Spinal cord (tissue), 10 donors: ENCODE data around the gene APBB1IP. TPM values are rescaled to one million over a fixed set of nuclear protein-coding genes. Genes with fewer than 3 reads are reported as not detected.
"Not testable (repeated sequence)": the region's sequence is repeated elsewhere in the genome, so short reads cannot be mapped to it uniquely, and the experiment has no call there.

ENCODE experiments used
- DNase-seq, 6 donors: peaks; one replicate each; pipeline versions ENCODE4 v3.0.0 to v3.0.0-alpha.2; 2013 to 2015; ENCODE audit warnings: low spot score in 6 of 6, low read depth in 4 of 6
- H3K27ac ChIP-seq: one replicate; pipeline ENCODE4 v1.5.1; 2013; ENCODE audit warnings: low read depth, low read length, control low read depth
- H3K27me3 ChIP-seq: one replicate; pipeline ENCODE4 v1.6.1; 2013; ENCODE audit warnings: low read length; ENCODE audit not compliant: control insufficient read depth, insufficient read depth
- H3K36me3 ChIP-seq: one replicate; pipeline ENCODE4 v1.6.1; 2013; ENCODE audit warnings: low read length; ENCODE audit not compliant: control insufficient read depth, insufficient read depth
- H3K4me1 ChIP-seq: one replicate; pipeline ENCODE4 v1.6.1; 2013; ENCODE audit warnings: low read length; ENCODE audit not compliant: control insufficient read depth, insufficient read depth
- H3K4me3 ChIP-seq: one replicate; pipeline ENCODE4 v1.5.1; 2013; ENCODE audit warnings: low read depth, low read length, control low read depth
- H3K9me3 ChIP-seq: one replicate; pipeline ENCODE4 v1.6.1; 2013; ENCODE audit warnings: low read length; ENCODE audit not compliant: control insufficient read depth, insufficient read depth
- WGBS: methylation state at CpG from one replicate; pipeline ENCODE4 v1.1.5; 2013; ENCODE audit warnings: missing lambda C conversion rate; ENCODE audit not compliant: insufficient coverage; 5-methylcytosine and 5-hydroxymethylcytosine counted together
- polyA plus RNA-seq, 2 donors: library from polyadenylated mRNA; unstranded; fragments of 120-200 nt; gene quantifications; one replicate each; pipeline ENCODE4 v1.2.1, GENCODE V29; 2013; ENCODE audit not compliant: insufficient read length in 2 of 2
- total RNA-seq, 2 donors: library from RNA; depleted of rRNA in 1 of 2; stranded (reverse); fragments of 120-200 nt in 1 of 2; fragments of >200 nt in 1 of 2; gene quantifications; one replicate each; pipeline versions ENCODE4 v1.2.3 to v1.2.4, GENCODE V29; 2013 to 2014
- donor health status: healthy.

Gene APBB1IP
- total and polyA plus RNA-seq, 4 donors = 3.7 to 20.4 (median 10.4) TPM

DNA sequence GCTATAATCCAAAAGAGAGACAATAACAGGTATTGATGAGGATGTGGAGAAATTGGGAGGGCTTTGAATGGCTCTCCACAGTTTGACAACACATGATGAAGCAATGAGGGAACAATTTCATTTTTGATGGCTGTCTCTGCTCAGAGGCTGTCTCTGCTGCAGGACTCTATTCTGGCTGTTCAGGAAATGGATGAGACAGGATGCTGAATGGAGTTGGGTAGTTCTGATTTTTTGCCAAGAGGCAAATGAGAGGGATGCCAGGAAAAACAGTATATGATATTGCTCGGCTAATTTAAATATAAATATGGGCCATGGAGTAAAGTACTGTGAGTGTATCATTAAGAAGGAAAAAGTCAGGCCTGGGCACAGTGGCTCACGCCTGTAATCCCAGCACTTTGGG lies 16.8 kb downstream of the APBB1IP start:
- Histone ChIP-seq H3K9me3 (no peaks in the 10 kb centered on the region), H3K4me1 (no peaks in the 10 kb centered on the region), H3K27ac (no peak overlapping the region), H3K4me3 (no peak overlapping the region), H3K27me3 (no peaks in the 10 kb centered on the region), H3K36me3 (no peaks in the 10 kb centered on the region)
- no peak for DNase-seq
- 100% methylated on average over 1 of the region's 2 CpGs for WGBS

DNA sequence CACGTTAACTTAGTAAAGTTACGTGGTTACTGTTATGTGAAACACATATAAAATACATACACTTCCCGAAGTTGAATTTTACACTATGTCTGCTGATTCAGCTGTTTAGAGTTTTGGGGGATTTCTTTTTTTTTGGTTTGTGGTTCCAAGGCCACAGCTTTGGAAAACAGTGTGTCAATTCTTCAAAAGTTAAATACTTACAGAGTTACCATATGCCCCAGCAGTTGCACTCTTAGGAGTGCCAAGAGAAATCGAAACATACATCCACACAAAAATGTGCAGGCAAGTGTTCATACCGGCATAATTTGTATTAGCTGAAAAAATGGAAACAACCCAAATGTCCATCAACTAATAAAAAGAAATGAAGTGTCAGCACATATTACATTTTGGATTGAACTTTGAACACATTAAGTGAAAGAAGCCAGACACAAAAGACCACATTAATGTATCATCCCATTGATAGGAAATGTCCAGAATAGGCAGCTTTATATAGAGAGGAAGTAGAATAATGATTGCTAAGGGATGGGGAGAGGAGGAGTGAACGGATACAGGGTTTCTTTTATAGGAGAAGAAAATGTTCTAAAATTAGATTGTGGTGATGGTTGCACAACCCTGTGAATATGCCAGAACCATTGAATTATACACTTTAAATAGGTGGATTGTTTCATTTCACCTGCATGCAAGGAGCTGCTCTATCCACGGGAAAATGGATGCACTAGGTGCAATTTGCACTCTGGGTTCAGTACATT lies 17.6 kb downstream of the APBB1IP start:
- Histone ChIP-seq H3K27ac (no peak overlapping the region), H3K27me3 (no peaks in the 10 kb centered on the region), H3K36me3 (no peaks in the 10 kb centered on the region), H3K9me3 (no peaks in the 10 kb centered on the region), H3K4me3 (no peak overlapping the region), H3K4me1 (no peaks in the 10 kb centered on the region)
- 90% methylated on average over 2 of the region's 7 CpGs for WGBS
- peak in 1 of 6 donors; percentile 1 for DNase-seq

DNA sequence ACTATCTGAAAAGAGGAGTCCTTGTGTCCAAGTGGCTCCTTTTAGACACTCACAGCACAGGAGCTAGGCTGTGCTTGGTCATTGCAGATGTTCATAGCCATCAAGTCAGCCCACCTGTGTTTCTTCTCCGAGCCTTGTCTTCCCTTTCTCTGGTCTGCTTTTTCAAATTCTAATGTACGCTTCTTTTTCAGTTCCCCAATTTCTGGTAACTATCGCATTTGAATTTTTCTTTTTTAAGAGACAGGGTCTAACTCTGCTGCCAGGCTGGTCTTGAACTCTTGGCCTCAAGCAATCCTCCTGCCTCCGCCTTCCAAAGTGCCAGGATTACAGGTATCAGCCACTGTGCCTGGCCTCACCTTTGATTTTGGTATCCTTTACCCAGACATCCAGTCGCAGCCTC lies 18.9 kb downstream of the APBB1IP start:
- no peaks in the 10 kb centered on the region for H3K4me1 ChIP-seq
- DNase-seq = no peak
- H3K27me3 ChIP-seq = no peaks in the 10 kb centered on the region
- H3K9me3 ChIP-seq = no peaks in the 10 kb centered on the region
- WGBS = 96% methylated on average over 5 of the region's 5 CpGs
- H3K36me3 ChIP-seq = no peaks in the 10 kb centered on the region
- no peak overlapping the region for H3K27ac ChIP-seq
- no peak overlapping the region for H3K4me3 ChIP-seq

DNA sequence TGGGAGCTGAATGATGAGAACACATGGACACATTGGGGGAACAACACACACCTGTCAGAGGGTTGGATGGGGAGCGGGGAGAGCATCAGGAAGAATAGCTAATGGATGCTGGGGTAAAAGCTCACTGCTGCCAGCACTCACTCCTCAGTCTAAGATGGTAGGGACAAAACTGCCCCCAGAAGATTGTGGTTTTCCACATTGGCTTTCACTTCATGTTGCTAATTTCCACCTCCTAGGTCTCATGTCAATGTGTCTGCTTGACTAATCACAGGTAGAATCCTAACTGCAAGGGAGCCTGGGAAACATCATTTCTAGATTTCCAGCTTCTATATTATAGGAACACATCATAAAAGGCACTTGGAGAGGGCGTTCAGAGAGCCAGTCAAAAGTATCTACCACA lies 22.6 kb downstream of the APBB1IP start:
- WGBS = 86% methylated on average over 1 of the region's 2 CpGs
- Histone ChIP-seq H3K27me3 (no peaks in the 10 kb centered on the region), H3K36me3 (no peaks in the 10 kb centered on the region), H3K27ac (no peak overlapping the region), H3K4me1 (no peaks in the 10 kb centered on the region), H3K9me3 (no peaks in the 10 kb centered on the region), H3K4me3 (no peak overlapping the region)
- no peak for DNase-seq

DNA sequence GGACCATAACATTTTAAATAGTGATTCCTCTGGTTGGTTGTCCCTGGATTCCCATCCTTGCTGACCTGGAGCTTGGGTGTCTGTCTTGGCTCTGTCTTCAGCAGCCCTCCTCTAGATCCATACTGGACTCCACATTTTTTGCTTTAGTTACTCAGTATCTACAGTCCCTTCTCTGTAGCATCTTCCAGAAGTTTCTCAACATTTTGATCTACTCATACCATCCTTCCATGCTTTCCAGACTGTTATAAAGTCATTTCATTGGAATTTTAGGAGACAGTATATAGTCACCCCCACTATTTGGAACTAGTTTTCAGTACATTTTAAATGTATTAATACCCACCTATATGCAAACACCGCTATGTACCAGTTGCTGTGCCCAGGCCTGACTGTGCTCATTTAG lies 25.8 kb downstream of the APBB1IP start:
- 100% methylated on average over 1 of the region's 1 CpG for WGBS

DNA sequence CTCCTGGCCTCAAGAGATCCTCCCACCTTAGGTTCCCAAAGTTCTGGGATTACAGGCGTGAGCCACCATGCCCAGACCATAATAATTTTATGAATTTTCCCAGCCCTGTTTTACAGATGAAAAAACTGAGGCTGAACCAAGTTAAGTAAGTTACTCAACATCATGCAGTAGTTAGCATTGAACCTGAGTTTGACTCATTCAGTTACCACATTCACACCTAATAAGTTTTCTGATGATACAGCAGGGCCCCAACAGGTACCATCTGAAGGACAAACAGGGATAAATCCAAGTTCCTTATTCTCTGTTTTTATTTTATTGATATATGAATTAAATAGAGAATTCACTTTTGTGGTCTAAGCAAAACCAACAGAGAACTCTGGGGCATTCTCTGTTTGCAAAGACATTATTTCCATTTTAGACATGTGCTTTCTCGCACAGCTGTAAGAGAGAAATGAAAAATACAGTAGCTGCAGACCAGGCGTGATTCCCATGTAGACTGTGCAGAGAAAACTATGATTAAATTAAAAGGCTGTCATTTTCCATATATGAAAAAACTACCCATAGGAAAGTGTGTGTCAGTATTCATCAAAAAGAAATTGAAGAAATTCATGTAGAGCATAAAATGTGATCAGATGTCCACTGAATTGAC lies 26.6 kb downstream of the APBB1IP start:
- H3K36me3 ChIP-seq = no peaks in the 10 kb centered on the region
- H3K4me3 ChIP-seq = no peak overlapping the region
- no peak overlapping the region for H3K27ac ChIP-seq
- no peaks in the 10 kb centered on the region for H3K27me3 ChIP-seq
- H3K4me1 ChIP-seq = no peaks in the 10 kb centered on the region
- DNase-seq = no peak
- H3K9me3 ChIP-seq = no peaks in the 10 kb centered on the region
- WGBS = no CpG with 5 or more reads among the region's 3 CpGs

More for the DNA sequence above, 25.8 kb downstream of the APBB1IP start:
- H3K9me3 ChIP-seq = no peaks in the 10 kb centered on the region
- H3K27ac ChIP-seq = no peak overlapping the region
- no peaks in the 10 kb centered on the region for H3K36me3 ChIP-seq
- H3K4me1 ChIP-seq = no peaks in the 10 kb centered on the region
- H3K27me3 ChIP-seq = no peaks in the 10 kb centered on the region
- DNase-seq = no peak
- no peak overlapping the region for H3K4me3 ChIP-seq

DNA sequence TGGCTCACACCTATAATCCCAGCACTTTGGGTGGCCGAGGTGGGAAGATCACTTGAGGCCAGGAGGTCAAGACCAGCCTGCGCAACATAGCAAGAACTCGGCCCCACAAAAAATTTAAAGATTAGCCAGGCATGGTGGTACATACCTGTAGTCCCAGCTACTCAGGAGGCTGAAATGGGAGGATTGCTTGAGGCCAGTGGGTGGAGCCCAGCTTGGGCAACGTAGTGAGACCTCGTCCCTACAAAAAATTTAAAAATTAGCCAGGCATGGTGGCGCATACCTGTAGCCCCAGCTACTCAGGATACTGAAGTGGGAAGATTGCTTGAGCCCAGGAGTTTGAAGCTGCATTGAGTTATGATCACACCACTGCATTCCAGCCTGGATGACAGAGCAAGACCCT lies 28.4 kb downstream of the APBB1IP start:
- H3K27ac ChIP-seq, H3K27me3 ChIP-seq, H3K4me3 ChIP-seq, H3K9me3 ChIP-seq, H3K4me1 ChIP-seq, DNase-seq, H3K36me3 ChIP-seq: not testable (repeated sequence)
- 98% methylated on average over 6 of the region's 6 CpGs for WGBS

DNA sequence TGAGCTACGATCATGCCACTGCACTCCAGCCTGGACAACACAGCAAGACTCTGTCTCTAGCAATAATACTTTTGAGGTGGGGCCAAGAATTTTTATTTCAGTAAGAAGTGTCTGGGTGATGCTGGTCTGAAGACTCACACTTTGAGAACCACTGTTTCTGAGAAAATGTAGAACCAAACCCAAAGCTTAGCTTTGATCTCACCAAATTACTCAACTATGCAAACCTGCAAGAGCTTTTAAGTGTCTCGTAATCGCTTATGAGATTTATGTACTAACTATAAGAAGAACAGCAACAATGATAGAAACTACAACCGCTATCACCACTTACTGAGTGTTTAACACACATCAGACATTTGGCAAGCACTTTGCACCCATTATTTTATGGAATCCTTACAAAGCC lies 29.5 kb downstream of the APBB1IP start:
- no peak overlapping the region for H3K27ac ChIP-seq
- no peak overlapping the region for H3K4me3 ChIP-seq
- 100% methylated on average over 1 of the region's 4 CpGs for WGBS
- H3K36me3 ChIP-seq = no peaks in the 10 kb centered on the region
- no peaks in the 10 kb centered on the region for H3K4me1 ChIP-seq
- no peak for DNase-seq
- H3K9me3 ChIP-seq = no peaks in the 10 kb centered on the region
- no peaks in the 10 kb centered on the region for H3K27me3 ChIP-seq

DNA sequence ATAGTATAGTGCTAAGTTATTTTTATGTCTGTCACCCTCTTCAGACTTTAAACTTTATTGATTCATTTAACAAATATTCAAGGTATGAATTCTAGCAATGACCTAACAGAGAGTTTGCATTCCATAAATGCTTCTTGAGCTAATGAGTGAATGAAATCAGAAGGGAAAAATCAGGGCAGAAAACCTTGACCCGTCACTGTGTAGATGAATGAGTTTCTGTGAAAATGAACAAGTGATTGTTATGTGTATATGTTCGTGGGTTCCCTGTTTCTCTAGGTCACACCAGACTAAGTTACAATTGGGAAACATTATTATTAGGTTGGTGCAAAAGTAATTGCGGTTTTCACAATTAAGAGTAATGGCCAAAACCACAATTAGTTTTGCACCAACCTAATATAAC lies 30.1 kb downstream of the APBB1IP start:
- H3K4me3 ChIP-seq = no peak overlapping the region
- H3K4me1 ChIP-seq = no peaks in the 10 kb centered on the region
- no peaks in the 10 kb centered on the region for H3K9me3 ChIP-seq
- no peaks in the 10 kb centered on the region for H3K36me3 ChIP-seq
- WGBS = no CpG with 5 or more reads among the region's 3 CpGs
- no peak overlapping the region for H3K27ac ChIP-seq
- no peak for DNase-seq
- H3K27me3 ChIP-seq = no peaks in the 10 kb centered on the region

DNA sequence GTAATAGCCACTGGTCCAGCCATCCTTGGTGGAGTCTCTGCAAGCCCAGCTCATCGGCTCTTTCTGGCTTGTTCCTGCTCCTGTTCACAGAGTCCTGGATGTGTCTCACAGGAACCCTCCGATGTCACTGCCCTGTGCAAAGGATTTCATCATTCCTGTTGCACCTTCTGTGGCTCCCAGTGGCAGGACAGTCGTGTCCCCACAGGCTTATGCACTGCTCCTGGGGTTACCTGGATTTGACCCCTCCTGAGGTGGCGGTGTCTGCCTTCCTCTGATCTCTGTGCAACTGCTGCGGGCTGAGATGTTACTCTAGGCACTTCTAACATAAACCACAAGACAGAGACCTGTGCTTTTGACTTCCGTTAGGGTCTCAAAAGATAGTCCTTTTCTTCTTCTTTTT lies 30.6 kb downstream of the APBB1IP start:
- Histone ChIP-seq H3K4me1 (no peaks in the 10 kb centered on the region), H3K9me3 (no peaks in the 10 kb centered on the region), H3K27me3 (no peaks in the 10 kb centered on the region), H3K36me3 (no peaks in the 10 kb centered on the region), H3K4me3 (no peak overlapping the region), H3K27ac (no peak overlapping the region)
- DNase-seq = no peak
- WGBS = 86% methylated on average over 5 of the region's 6 CpGs
